T-helper 2 cell treated with Interferon-gamma antibody and Interleukin-4, amounts not matched to agents 100 ng/mL and 5 ng/mL, for 36 hours (primary cell): ENCODE results near the gene ZSCAN21. TPM values are rescaled to one million over a fixed set of nuclear protein-coding genes. Genes with fewer than 3 reads are reported as not detected.

Experiments
- intact Hi-C: fragments of 100-400 bp; cut with micrococcal nuclease; formaldehyde crosslinking; loops from one replicate; pipeline ENCODE4 v1.15.1; 2023
- total RNA-seq: library from RNA; stranded (reverse); gene quantifications from 2 replicates; pipeline ENCODE4 v1.2.3, GENCODE V29; 2022

Gene ZSCAN21
- total RNA-seq, 1 donor from 2014 or later: 5.3 TPM

DNA sequence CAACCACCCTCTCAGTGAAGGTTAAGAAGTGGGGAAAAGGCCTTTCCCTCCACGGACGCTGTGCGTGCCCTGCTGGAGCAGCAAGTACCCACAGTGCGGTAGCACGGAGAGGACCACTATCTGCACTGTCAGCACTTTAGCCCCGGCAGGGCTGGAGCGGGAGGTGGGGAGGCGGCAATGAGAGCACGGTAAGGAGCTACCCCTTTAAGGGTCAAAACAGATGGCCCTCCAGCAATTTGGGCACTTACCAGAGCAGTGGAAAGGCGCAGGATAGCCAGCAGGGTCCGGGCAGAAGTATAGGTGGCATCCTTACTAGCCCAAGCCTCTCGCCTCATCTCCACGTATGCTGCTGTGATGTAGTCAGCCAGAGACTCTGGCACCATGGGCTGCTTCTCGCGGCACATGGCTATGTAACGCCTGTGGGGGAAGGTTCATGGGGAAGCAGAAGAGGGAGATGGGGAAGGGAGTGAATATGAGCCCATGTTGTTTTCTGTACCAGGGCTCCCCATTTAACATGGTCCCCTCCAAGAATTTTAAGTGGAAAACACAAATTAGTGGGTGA is 44.4 kb downstream of the ZSCAN21 start:
- intact Hi-C loops: no loop called here

DNA sequence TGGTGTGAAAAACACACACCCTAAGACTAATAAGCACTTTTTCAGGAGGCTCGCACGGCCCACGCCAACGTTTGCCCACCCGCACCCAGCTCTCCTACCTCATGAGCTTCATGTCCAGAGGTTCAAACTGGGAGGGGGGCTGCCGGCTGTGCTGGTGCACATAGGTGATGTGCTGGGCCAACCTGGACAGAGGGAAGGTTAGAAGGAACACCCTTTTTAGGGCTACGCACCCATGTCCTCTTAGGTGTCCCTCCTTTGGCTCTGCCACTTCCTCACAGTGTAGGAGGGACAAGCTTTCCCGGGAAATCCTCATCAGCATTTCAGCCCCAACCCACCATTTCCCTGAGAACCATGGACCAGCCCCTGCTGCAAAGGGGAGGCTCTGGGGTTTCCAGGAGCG is 45.7 kb downstream of the ZSCAN21 start:
- intact Hi-C loops: no loop called here

DNA sequence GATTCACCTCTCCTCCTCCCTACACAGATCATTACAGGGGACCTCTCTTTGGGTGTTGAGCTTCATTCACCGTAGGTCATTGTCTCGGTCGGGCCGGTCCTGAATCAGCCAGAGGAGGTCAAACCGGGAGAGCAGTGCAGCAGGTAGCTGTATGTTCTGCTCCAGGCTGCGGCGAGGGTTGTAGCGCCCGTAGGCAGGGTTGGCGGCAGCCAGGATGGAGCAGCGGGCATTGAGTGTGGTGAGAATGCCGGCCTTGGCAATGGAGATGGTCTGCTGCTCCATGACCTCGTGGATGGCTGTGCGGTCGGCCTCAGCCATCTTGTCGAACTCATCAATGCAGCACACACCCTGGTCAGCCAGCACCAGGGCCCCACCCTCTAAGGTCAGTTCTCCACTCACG is 46.1 kb downstream of the ZSCAN21 start:
- intact Hi-C loops: no loop called here

DNA sequence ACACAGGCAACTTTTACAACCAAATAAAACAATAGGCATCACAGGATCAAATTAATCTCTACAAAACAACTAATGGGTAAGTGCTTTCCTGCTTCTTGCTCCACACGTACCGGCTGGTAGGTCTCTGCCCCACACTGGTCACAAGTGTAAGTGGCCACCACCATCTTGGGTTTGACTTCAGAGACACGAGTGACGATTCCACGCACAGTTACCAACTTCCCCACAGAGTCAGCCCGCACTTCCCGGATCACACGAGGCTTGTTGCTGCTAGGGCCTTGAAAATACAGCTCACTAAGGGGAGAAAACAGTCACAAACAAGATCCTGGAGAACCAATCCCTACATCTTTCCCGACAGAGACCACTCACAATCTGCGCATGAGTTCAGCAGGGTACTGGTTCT is 49.3 kb downstream of the ZSCAN21 start:
- intact Hi-C loops: no loop called here

DNA sequence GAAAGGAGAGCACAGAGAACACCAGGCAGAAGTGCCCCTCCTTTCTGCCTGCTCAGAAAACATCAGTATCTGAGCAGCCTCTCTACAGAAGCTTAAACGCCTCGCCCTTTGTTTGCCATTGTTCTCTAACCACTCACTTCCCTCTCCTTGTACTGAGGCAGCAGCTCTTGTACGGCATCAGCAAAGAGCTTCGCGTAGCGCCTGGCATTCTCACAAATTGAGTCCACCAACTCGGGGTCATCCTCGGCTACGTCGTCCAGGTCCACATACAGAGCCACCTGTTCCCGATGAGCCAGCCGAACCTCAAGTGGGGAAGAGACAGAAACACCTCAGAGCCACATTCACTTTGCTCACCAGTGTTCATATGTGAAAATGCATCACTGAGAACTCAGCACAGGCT is 49.9 kb downstream of the ZSCAN21 start:
- intact Hi-C loops: no loop called here

DNA sequence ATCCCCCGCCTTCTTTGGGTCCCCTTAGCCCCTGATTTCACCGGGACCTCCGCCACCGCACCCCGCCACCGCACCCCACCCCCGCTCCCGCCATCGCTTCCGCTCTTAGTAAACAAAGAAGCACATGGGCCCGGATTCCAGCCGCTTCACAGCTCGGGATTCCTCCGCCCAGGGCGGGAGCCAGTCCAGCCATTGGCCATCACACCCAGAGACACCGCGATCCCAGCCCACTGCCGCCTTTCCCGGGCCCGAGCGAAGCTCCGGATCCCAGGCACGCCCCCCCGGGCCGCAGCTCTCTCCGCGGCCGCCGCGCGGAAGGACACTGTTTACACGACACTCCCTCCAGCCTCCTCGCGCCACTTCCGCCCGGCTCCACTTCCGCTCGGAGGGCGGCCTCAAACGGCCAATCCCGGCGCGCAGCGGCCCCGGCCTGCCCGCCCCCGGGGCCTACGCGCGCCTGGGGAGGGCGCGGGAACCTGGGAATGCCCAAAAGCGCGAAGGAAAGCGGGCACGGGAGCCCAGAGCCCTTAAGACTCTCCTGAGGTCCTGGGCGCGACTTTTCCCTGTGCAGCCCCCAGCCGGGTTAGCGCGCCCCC is 50.9 kb downstream of the ZSCAN21 start:
- intact Hi-C loops: loop anchor here (1.0 to 2.0 kb wide), 6 partner anchors 11 to 328 kb away; partner anchors contain the start of genes CNPY4, LAMTOR4, TAF6 and ZCWPW1

DNA sequence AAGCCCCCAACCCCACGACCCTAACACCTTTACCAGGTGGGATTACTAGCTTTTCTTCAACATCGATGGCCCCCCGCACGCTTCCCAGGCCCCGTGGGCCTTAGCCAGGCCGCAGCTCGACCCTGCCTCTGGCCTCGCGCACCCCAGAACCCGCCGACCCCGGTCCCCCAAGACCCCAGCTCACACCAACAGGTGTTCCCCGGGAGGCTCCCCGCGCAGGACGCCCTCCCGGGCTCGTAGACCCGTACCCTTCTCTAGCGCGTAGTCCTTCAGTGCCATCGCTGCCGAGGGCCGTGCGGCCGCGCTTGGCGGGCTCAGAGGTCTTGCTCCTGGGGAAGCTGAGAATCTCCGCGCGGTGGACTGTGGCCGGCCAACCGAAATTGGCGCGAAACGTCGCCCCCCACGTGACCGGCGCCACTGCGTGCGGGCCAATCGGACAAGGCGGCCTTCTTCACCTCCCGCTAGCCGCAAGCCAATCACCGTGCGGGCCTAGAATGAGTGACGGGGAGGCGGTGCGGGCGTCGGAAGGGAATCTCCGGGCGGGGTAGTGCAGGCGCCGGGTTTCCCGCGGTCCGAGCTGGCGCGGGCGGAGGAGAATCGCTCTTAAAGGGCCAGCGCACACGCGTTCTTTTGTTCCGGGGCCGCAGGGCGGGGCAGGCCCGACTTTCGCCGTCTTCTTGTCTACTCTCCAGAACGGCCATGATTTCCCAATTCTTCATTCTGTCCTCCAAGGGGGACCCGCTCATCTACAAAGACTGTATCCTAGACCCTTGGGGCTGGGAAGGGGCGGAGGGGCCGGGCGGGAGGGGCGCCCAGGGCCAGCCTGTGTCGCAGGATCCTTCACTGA is 51.7 kb downstream of the ZSCAN21 start, which contains the start of the genes AP4M1 and MCM7:
Gene AP4M1 (plus strand): TSS at position 628 of the 847 bp plus-strand sequence. CDS start 72 bp downstream, at position 700.
Gene MCM7 (minus strand): TSS at position 382 of the 847 bp plus-strand sequence. CDS start 103 bp downstream, at position 279.
- intact Hi-C loops: loop anchor here (1.0 to 2.0 kb wide), 3 partner anchors 18 to 48 kb away; partner anchors contain the start of genes CNPY4, LAMTOR4 and TAF6

DNA sequence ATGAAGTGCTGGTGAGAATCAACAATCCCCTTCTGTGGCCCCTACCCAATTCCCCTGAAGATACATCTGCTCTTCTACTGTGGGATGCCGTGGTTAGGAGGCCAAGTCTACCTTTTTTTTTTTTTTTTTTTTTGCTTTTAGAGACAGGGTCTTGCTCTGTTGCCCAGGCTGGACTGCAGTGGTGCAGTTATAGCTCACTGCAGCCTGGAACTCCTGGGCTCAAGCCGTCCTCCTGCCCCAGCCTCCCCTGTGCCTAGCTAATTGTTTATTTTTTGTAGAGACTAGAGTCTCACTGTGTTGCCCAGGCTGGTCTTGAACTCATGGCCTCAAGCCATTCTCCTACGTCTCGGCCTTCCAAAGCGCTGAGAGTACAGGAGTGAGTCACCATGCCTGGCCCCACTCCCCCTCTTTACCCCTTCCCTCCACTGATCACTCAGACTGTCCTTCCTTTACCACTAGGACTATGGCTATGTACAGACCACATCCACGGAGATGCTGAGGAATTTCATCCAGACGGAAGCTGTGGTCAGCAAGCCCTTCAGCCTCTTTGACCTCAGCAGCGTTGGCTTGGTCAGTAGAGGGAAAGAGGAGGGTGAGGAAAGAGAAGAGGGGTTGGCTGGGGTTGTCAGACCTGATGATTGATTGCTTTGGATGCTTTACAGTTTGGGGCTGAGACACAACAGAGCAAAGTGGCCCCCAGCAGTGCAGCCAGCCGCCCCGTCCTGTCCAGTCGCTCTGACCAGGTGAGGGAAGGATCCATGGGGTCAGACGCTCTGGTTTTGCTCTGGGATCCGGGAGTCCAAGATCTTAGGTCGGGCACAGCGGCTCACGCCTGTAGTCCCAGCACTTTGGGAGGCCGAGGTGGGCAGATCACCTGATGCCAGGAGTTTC is 53.6 kb downstream of the ZSCAN21 start:
- intact Hi-C loops: no loop called here

DNA sequence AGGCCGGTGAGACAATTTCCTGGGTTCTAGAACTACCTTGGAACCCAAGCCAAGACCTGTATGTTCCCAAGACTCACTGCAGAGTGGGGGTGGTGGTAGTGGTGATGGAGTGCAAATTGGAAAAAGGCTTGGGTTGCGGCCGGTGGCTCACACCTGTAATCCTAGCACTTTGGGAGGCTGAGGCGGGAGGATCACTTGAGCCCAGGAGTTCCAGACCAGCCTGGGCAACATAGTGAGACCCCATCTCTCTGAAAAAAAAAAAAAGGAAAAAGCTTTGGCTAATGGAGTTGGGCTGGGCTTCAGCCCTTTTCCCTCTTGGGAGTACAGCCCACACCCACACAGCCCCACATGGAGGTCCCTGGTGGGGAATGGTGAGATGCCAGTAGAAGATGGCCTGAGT is 56.0 kb downstream of the ZSCAN21 start:
- intact Hi-C loops: no loop called here

DNA sequence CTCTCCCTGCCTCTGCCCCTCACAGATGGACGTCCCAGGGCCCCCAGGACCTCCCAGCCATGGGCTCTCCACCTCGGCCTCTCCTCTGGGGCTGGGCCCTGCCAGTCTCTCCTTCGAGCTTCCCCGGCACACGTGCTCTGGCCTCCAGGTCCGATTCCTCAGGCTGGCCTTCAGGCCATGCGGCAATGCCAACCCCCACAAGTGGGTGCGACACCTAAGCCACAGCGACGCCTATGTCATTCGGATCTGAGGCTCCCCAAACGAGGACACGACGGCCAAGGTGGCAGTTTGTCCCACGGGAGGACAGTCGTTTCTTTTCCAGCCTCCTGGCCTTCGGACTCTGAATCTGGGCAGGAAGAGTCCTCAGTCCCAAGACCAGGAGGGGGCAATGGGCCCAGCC is 57.1 kb downstream of the ZSCAN21 start:
- intact Hi-C loops: no loop called here

DNA sequence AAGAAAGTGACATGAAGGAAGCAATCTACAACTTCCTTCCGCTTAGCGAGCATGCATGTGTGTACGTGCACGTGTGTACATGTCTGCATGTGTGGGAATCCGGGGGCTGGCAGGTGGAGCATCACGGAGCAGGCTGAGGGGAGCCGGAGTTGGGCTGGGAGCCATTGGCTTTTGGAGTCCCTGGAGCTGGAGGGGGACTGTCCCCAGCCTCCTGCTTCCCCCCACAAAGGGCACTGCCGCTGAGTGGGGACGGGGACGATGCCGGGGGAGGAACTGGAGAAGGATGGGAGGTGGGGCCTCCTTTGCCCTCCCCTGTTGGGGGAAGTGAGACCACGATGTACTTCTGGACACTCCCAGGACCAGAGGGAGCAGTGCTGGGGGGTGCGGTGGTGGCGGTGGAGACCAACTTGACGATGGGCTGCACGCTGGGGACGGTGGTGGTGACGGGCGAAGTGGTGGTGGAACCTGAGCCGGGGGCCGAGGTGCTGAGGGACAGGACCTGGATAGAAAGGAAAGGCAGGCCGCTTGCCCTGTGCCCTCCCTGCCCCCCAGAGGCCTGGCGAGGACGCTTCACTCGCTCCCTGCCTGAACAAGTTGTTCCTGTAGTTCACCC is 57.7 kb downstream of the ZSCAN21 start:
- intact Hi-C loops: no loop called here

DNA sequence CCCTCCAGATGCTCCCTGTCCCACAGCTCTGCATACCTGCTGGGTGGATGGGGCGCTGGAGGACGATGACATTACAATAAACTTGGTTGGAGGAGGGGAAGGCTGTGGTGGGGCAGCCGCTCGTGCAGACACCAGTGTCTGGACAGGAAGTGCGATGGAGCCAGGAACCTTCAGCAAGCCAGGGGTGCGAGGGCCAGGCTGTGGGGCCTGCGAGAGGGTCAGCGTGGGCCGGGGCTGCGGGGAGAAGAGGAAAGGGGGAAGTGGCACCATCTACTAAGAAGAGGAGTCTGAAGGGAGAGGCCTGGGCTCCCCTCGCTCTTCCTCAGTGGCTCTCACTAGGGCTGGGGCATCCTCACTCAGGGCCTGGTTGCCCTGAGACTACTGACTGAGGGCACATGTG is 58.3 kb downstream of the ZSCAN21 start:
- intact Hi-C loops: no loop called here

DNA sequence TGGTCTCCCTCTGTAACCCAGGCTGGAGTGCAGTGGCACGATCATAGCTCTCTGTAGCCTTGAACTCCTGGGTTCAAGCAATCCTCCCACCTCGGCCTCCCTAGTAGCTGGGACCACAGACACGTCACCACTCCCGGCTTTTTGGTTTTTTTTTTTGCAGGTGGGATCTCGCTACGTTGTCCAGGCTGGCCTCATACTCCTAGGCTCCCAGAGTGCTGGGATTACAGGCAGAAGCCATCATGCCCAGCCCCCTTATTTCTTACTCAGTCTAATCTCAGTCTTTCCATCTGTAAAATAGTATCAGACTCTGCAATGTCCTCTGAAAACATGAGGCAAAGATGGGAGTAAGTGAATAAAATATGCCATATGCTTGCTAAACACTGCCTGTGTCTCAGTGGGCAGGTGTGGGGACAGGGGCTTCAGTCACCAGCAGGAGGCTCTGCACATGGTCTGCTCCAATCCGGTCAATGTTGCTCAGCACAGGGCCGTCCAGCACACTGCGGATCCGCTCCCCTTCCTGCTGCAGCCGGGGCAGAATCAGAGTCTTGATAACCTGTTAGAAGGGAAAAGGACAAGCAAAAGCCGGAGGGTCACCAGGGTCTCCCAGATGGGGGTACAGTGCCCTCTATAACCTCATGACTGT is 60.1 kb downstream of the ZSCAN21 start:
- intact Hi-C loops: no loop called here

DNA sequence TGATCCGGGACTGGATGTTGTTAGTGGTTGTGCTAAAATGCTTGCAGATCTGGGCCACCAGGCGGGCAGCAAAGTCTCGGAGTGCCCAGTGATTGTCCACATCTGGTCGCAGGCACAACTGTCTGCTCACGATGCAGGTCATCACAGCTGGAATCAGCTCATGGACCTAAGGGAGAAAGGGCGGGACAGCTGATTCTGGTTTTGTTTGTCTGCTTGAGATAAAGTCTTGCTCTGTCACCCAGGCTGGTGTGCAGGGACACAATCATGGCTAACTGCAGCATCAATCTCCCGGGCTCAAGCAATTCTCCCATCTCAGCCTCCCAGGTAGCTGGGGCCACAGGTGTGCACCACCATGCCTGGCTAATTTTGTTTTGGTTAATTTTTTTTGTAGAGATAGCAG is 61.6 kb downstream of the ZSCAN21 start:
- intact Hi-C loops: no loop called here

DNA sequence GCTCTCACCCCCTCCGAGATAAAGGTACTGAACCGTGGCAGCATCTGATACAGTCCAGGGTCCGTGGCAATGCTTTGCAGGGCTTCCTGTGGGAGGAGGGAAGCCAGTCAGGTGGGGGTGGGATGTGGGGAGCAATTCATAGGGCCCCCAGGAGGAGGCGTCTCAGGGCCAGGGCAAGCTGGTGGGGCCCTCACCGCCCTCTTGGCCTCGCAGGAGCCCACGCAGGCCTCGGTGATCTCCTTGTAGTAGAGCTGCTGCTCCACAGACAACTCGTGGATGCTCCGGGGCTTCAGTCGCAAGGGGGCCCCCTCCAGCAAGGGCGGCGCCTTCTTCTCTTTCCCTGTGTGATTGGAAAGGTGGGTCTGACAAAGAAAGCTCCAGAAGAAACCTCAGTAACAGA is 62.3 kb downstream of the ZSCAN21 start:
- intact Hi-C loops: no loop called here

Other genes with a start within 250 kb of the ZSCAN21 start
- gene CYP3A43, start 221.8 kb upstream of the ZSCAN21 start, total RNA-seq: not detected in 2 replicates
- gene OR2AE1, start 172.7 kb upstream of the ZSCAN21 start, total RNA-seq: 0.30 TPM in 1 of 2 replicates, not detected in the other
- 27.3 and 28.3 TPM in 2 replicates for gene TRIM4, start 130.2 kb upstream of the ZSCAN21 start, total RNA-seq
- 0.14 and 0.16 TPM in 2 replicates for gene GJC3, start 120.2 kb upstream of the ZSCAN21 start, total RNA-seq
- gene AZGP1, start 73.7 kb upstream of the ZSCAN21 start, total RNA-seq: not detected in 2 replicates
- 53.2 and 55.3 TPM in 2 replicates for gene ZKSCAN1, start 34.2 kb upstream of the ZSCAN21 start, total RNA-seq
- gene ZNF3, start 31.9 kb downstream of the ZSCAN21 start, total RNA-seq: 25.3 and 26.7 TPM in 2 replicates
- 101 and 102 TPM in 2 replicates for gene COPS6, start 39.2 kb downstream of the ZSCAN21 start, total RNA-seq
- 336 and 353 TPM in 2 replicates for gene MCM7, start 51.6 kb downstream of the ZSCAN21 start, total RNA-seq
- 10.4 and 11.7 TPM in 2 replicates for gene AP4M1, start 51.9 kb downstream of the ZSCAN21 start, total RNA-seq
- 63.0 and 67.4 TPM in 2 replicates for gene TAF6, start 69.6 kb downstream of the ZSCAN21 start, total RNA-seq
- gene CNPY4, start 69.9 kb downstream of the ZSCAN21 start, total RNA-seq: 29.5 and 30.1 TPM in 2 replicates
- 2.7 and 3.8 TPM in 2 replicates for gene MBLAC1, start 77.2 kb downstream of the ZSCAN21 start, total RNA-seq
- gene LAMTOR4, start 99.1 kb downstream of the ZSCAN21 start, total RNA-seq: 143 and 155 TPM in 2 replicates
- gene TRAPPC14, start 108.9 kb downstream of the ZSCAN21 start, total RNA-seq: 49.5 and 50.9 TPM in 2 replicates
- gene GAL3ST4, start 118.8 kb downstream of the ZSCAN21 start, total RNA-seq: 4.7 and 5.7 TPM in 2 replicates
- gene GPC2, start 127.6 kb downstream of the ZSCAN21 start, total RNA-seq: 7.0 and 8.5 TPM in 2 replicates
- 19.2 and 21.7 TPM in 2 replicates for gene STAG3, start 128.1 kb downstream of the ZSCAN21 start, total RNA-seq
- gene PVRIG, start 170.2 kb downstream of the ZSCAN21 start, total RNA-seq: 46.2 and 49.9 TPM in 2 replicates